Measurements from ENCODE around the gene C6orf62. TPM values are rescaled to one million over a fixed set of nuclear protein-coding genes. Genes with fewer than 3 reads are reported as not detected.
"Not testable (repeated sequence)": the region's sequence is repeated elsewhere in the genome, so short reads cannot be mapped to it uniquely, and the experiment has no call there.

C6orf62 gene
- total RNA-seq, 2 donors from 2014 or later, result 95.1 to 115 TPM

DNA sequence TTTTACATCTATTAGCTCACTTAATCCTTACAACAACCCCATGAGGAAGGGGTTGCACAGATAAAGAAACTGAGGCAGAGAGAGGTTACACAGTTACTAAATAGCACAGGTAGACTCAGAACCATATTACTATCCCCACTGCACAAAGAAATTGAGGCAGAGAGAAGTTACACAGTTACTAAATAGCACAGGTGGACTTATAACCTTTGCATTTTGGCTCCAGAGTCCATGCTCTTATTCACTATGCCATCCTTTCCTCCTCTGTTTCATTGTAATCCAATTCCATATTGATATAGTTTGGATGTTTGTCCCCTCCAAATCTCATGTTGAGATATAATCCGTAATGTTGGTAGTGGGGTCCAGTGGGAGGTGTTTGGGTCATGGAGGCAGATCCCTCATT is 55.8 kb downstream of the C6orf62 start:
- TF ChIP-seq CTCF (IDR thresholded peaks at IDR 0.05) (no peak), POLR2AphosphoS5 (IDR thresholded peaks at IDR 0.05) (no peak)
- 90% methylated on average over 1 of the region's 1 CpG for WGBS
- Histone ChIP-seq H3K27me3 (replicated peaks; ENCODE audit: insufficient read depth) (no peaks in the 10 kb centered on the region), H3K4me1 (replicated peaks) (peaks cover 14% of the 10 kb centered on the region), H3K36me3 (no peaks in the 10 kb centered on the region), H3K27ac (peak overlapping the region; percentile 67 to 93), H3K9me3 (no peaks in the 10 kb centered on the region), H3K4me3 (no peak overlapping the region)
- no peak for DNase-seq (ENCODE audit: low spot score)
- intact Hi-C loops (cut with DNase I), result no loop called here

DNA sequence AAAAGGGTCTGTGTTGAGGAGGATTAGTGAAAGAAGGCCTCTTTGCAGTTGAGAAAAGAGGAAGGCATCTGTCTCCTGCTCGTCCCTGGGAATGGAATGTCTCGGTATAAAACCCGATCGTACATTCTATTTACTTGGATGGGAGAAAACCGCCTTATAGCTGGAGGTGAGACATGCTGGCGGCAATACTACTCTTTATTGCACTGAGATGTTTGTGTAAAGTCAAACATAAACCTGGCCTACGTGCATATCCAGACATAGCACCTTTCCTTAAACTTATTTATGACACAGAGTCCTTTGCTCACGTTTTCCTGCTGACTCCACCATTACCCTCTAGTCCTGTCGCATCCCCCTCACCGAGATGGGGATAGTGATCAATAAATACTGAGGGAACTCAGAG is 56.7 kb downstream of the C6orf62 start:
- intact Hi-C loops (cut with DNase I), result no loop called here
- DNase-seq (ENCODE audit: low spot score), result peak; percentile 34
- TF ChIP-seq POLR2A (IDR thresholded peaks at IDR 0.05), result no peak
- TF ChIP-seq CTCF (IDR thresholded peaks at IDR 0.05), result no peak
- TF ChIP-seq POLR2AphosphoS5 (IDR thresholded peaks at IDR 0.05), result no peak
- Histone ChIP-seq H3K36me3 (no peaks in the 10 kb centered on the region), H3K27me3 (replicated peaks; ENCODE audit: insufficient read depth) (no peaks in the 10 kb centered on the region), H3K9me3 (no peaks in the 10 kb centered on the region), H3K4me1 (replicated peaks) (peaks cover 14% of the 10 kb centered on the region), H3K4me3 (no peak overlapping the region), H3K27ac (peak overlapping the region; percentile 67 to 93)
- 47% methylated on average over 10 of the region's 10 CpGs for WGBS

DNA sequence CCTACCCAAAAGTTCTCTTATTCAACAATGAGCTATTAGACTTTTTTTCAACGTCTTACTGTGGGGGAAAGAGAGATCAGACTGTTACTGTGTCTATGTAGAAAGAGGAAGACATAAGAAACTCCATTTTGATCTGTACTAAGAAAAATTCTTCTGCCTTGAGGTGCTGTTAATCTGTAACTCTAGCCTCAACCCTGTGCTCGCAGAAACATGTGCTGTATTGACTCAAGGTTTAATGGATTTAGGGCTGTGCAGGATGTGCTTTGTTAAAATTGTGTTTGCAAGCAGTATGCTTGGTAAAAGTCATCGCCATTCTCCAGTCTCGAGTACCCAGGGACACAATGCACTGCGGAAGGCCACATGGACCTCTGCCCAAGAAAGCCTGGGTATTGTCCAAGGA is 57.2 kb downstream of the C6orf62 start:
- H3K27me3 ChIP-seq (replicated peaks; ENCODE audit: insufficient read depth); intact Hi-C loops (cut with DNase I); H3K36me3 ChIP-seq; H3K4me3 ChIP-seq; H3K9me3 ChIP-seq: not testable (repeated sequence)
- TF ChIP-seq POLR2AphosphoS5 (IDR thresholded peaks at IDR 0.05), result peak; percentile 36
- peaks cover 14% of the 10 kb centered on the region for H3K4me1 ChIP-seq (replicated peaks)
- H3K27ac ChIP-seq, result peak overlapping the region; percentile 67 to 93
- DNase-seq (ENCODE audit: low spot score), result peak; percentile 53
- WGBS, result 31% methylated on average over 5 of the region's 5 CpGs

GRCh38 chr6:24660105-24660504 is 58.8 kb downstream of the C6orf62 start:
- no peaks in the 10 kb centered on the region for H3K27me3 ChIP-seq (replicated peaks; ENCODE audit: insufficient read depth)
- TF ChIP-seq POLR2AphosphoS5 (IDR thresholded peaks at IDR 0.05) (no peak), POLR2A (IDR thresholded peaks at IDR 0.05) (no peak), CTCF (IDR thresholded peaks at IDR 0.05) (no peak)
- no peak overlapping the region for H3K4me3 ChIP-seq
- H3K4me1 ChIP-seq (replicated peaks), result peaks cover 14% of the 10 kb centered on the region
- 77% methylated on average over 2 of the region's 2 CpGs for WGBS
- intact Hi-C loops (cut with DNase I), result no loop called here
- no peak overlapping the region for H3K27ac ChIP-seq
- no peak for DNase-seq (ENCODE audit: low spot score)
- H3K9me3 ChIP-seq, result no peaks in the 10 kb centered on the region
- no peaks in the 10 kb centered on the region for H3K36me3 ChIP-seq

- intact Hi-C loops (cut with DNase I), result no loop called here
- no peaks in the 10 kb centered on the region for H3K36me3 ChIP-seq
- no peak overlapping the region for H3K27ac ChIP-seq
- 71% methylated on average over 1 of the region's 1 CpG for WGBS
- no peak for TF ChIP-seq CTCF (IDR thresholded peaks at IDR 0.05)
- TF ChIP-seq POLR2A (IDR thresholded peaks at IDR 0.05), result no peak
- no peak for TF ChIP-seq POLR2AphosphoS5 (IDR thresholded peaks at IDR 0.05)
- H3K4me1 ChIP-seq (replicated peaks), result peaks cover 14% of the 10 kb centered on the region
- H3K4me3 ChIP-seq, result no peak overlapping the region
- DNase-seq (ENCODE audit: low spot score), result no peak
- no peaks in the 10 kb centered on the region for H3K27me3 ChIP-seq (replicated peaks; ENCODE audit: insufficient read depth)
- H3K9me3 ChIP-seq, result no peaks in the 10 kb centered on the region
These were observed 59.4 kb downstream of the C6orf62 start for GRCh38 chr6:24659561-24659960.

All from prostate gland (tissue), 2 donors.